Left cardiac atrium (tissue), 4 donors: Measurements from ENCODE around the gene LSM4. TPM values are rescaled to one million over a fixed set of nuclear protein-coding genes. Genes with fewer than 3 reads are reported as not detected.

Source experiments
- ATAC-seq, 2 donors: fragments of 200-7000 bp; cut with Tn5 transposase; one replicate each; pipeline ENCODE4 v1.9.1; 2020; ENCODE audit warnings: mild to moderate bottlenecking in 2 of 2, moderate library complexity in 2 of 2
- DNase-seq: peaks from one replicate; pipeline ENCODE4 v3.0.0-alpha.2; 2020
- intact Hi-C, 2 donors: fragments of 100-400 bp; cut with DNase I; formaldehyde crosslinking; loops; one replicate each; pipeline versions ENCODE4 v1.14.1 to v1.15.1; 2022 to 2023
- total RNA-seq, 2 donors: library from RNA; stranded (reverse); fragmentation: NEBNext Ultra II Directional; extraction: Animal tissue kit (Norgen Biotek cat#: 25700); gene quantifications; one replicate each; pipeline ENCODE4 v1.2.1, GENCODE V29; 2021
- donor health status: DM: no; HTN: yes; CAD: no.
- donor health status: DM: no; HTN: yes; CAD: no; lungs with severe emphysema.
- donor health status: DM: yes; HTN: yes; CAD: no.
- donor health status: Dilated cardiomyopathy.

Gene LSM4
- total RNA-seq, 2 donors from 2014 or later: 68.9 to 79.0 TPM

- intact Hi-C loops: no loop called here
- no peak for DNase-seq
- no peak for ATAC-seq
Measured at GRCh38 chr19:18301718-18302111, 21.2 kb downstream of the LSM4 start.

- peak; percentile 90 for DNase-seq
- intact Hi-C loops: no loop called here
- ATAC-seq: peak; percentile 27 to 69
Measured at GRCh38 chr19:18300930-18301717, 21.8 kb downstream of the LSM4 start.

- no peak for ATAC-seq
- intact Hi-C loops: no loop called here
- DNase-seq: no peak
Measured at GRCh38 chr19:18299654-18300053, 23.2 kb downstream of the LSM4 start.

- intact Hi-C loops: no loop called here
- ATAC-seq (no peak), DNase-seq (no peak)
Measured at GRCh38 chr19:18298601-18299000, 24.3 kb downstream of the LSM4 start.

- DNase-seq (no peak), ATAC-seq (no peak)
- intact Hi-C loops: no loop called here
Measured at GRCh38 chr19:18297308-18297707, 25.6 kb downstream of the LSM4 start.

GRCh38 chr19:18295034-18295451 lies 27.8 kb downstream of the LSM4 start:
- intact Hi-C loops: no loop called here
- DNase-seq (no peak), ATAC-seq (no peak)

- no peak for ATAC-seq
- DNase-seq: peak; percentile 73
- intact Hi-C loops: no loop called here
Measured at GRCh38 chr19:18294467-18294864, 28.4 kb downstream of the LSM4 start.

GRCh38 chr19:18293642-18294466 lies 29.0 kb downstream of the LSM4 start:
- intact Hi-C loops: no loop called here
- DNase-seq: peak; percentile 22
- ATAC-seq: no peak

- intact Hi-C loops: no loop called here
- ATAC-seq: peak; percentile 63 to 73
Measured at GRCh38 chr19:18292810-18293641, 29.9 kb downstream of the LSM4 start.

GRCh38 chr19:18292462-18292809 lies 30.4 kb downstream of the LSM4 start:
- intact Hi-C loops: no loop called here
- no peak for ATAC-seq

More at GRCh38 chr19:18292810-18293641, 29.9 kb downstream of the LSM4 start:
- DNase-seq: peak; percentile 87

GRCh38 chr19:18291590-18292461 lies 31.1 kb downstream of the LSM4 start:
- intact Hi-C loops: no loop called here
- peak; percentile 90 for DNase-seq
- ATAC-seq: peak; percentile 81 to 82

More at GRCh38 chr19:18292462-18292809, 30.4 kb downstream of the LSM4 start:
- DNase-seq: no peak

GRCh38 chr19:18291019-18291524 lies 31.8 kb downstream of the LSM4 start:
- ATAC-seq: no peak
- intact Hi-C loops: no loop called here
- DNase-seq: peak; percentile 37

GRCh38 chr19:18290302-18291018 lies 32.4 kb downstream of the LSM4 start:
- intact Hi-C loops: no loop called here
- ATAC-seq (no peak), DNase-seq (peak; percentile 53)

- ATAC-seq (no peak), DNase-seq (no peak)
- intact Hi-C loops: no loop called here
Measured at GRCh38 chr19:18289471-18290301, 33.2 kb downstream of the LSM4 start.

- intact Hi-C loops: no loop called here
- DNase-seq (no peak), ATAC-seq (no peak)
Measured at GRCh38 chr19:18287836-18288772, 34.8 kb downstream of the LSM4 start.
